Measurements from ENCODE around the gene SPCS2.
"Not testable (repeated sequence)": the region's sequence is repeated elsewhere in the genome, so short reads cannot be mapped to it uniquely, and the experiment has no call there.

SPCS2 gene

GRCh38 chr11:75004215-75004614 lies 55.1 kb downstream of the SPCS2 start:
- DNase-seq, result no peak

- DNase-seq, result no peak
Measured at GRCh38 chr11:75011357-75011756, 62.3 kb downstream of the SPCS2 start.

GRCh38 chr11:75011872-75012271 lies 62.8 kb downstream of the SPCS2 start:
- no peak for DNase-seq

DNA sequence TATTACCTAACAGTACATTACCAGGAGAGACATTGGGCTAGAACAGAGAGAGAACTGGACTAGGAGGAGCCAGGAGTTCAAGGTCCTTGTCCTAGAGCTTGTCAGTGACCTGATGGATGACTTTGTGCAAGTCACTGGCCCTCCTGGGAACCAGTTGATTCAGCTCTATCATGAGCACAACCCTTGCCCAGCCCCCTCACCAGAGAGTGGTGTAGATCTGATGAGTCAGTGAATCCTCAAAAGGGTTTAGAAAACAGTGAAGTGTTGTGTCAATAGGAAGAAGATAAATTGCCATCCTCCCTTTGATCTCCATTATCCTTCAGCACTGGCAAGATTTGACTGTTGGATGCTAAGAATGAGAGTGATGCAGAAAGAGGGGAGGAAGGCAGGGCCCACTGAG lies 64.0 kb downstream of the SPCS2 start:
- DNase-seq, result no peak

- no peak for DNase-seq
Measured at GRCh38 chr11:75014129-75014528, 65.1 kb downstream of the SPCS2 start.

GRCh38 chr11:75019200-75019599 lies 70.1 kb downstream of the SPCS2 start:
- not testable (repeated sequence) for DNase-seq

- not testable (repeated sequence) for DNase-seq
Measured at GRCh38 chr11:75020328-75020727, 71.3 kb downstream of the SPCS2 start.

DNA sequence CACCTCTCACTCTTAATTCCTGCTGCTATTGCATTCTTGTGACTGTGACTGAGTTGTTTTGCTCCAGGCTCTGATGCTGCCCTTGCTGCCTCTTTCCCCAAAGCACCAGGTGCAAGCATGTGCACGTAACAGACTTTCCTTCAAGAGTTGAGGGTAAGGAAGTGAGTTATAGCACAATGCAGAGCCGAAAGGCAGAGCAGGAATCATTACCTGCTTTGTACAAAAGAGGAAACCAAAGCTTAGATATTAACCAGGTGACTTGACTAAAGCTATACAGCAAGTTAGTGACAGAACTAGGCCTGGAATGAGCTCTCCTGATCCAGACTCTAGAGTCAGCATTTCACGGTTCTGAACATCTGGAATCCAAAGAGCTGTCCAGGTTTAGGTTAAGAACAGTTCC lies 73.2 kb downstream of the SPCS2 start:
- no peak for DNase-seq

DNA sequence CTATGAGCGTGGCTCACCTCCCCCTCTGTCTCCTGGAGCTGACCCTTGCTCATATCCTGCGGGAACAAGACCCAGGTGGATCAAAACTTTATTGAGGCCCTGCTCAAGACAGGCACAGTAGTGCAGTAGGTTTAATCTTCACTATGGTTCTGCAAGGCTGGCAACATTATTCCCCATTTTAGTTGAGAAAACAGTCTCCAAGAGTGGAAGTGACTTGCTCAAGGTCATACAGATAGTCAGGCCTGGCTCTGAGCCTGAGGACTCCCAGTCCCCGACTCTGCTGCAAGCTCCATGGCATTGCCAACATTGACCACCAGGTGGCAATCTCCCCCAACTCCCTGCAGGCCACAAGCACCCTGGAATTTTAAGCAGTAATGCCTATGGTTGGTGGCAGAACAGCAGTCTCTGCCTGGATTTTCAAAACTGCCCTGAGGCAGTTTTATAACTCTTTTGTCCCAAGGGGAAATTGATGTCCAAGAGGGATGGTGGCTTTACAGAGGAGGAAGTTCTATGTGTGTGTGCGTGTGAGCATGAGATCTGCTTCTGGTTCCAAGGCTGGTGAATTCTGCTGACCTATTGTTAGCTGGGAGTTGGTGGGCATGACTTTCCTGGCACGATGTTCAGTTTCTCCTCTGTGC lies 73.8 kb downstream of the SPCS2 start:
- DNase-seq, result peak; percentile 79

- no peak for DNase-seq
Measured at GRCh38 chr11:75023446-75024067, 74.5 kb downstream of the SPCS2 start.

- DNase-seq, result no peak
Measured at GRCh38 chr11:75024068-75024449, 75.0 kb downstream of the SPCS2 start.

- DNase-seq, result no peak
Measured at GRCh38 chr11:75024764-75025211, 75.7 kb downstream of the SPCS2 start.

DNA sequence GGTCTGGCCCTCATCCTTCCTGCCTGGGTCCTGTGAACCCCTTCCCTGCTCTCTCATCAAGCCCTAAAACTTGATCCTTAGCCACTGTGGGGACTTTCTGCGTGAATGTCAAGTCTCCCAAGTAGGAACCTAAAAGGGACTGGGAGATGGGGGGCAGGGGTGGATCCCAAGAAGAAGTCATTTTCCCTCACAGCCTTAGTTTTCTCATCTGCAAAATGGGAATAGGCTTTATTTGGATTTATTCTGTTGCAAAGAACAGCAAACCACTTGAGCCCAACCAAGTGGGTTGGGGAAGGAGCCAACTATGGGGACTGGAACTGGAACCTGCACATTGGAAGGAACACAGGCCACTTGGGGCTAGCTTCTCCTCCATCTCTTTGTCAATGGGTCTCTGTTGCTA lies 76.5 kb downstream of the SPCS2 start:
- DNase-seq, result no peak

DNA sequence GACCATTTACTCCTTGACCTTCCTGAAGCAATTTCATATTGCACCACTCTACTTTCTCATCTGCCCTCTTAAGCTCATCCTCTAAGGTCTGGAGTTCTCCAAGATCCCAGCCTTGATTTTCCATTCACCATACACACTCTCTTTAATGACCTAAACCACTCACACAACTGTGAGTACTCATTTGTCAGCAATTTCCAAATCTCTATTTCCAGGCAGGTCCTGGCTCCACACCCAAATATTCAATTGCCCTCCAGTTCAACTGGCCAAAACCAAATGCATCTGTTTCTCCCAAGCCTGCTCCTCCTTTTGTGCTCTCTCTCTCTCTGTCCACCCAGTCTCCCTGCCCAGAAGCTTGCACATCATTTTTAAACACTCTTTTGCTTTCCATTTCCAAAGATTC lies 79.3 kb downstream of the SPCS2 start:
- DNase-seq, result no peak
